ENCODE results near the gene PKIG. TPM values are rescaled to one million over a fixed set of nuclear protein-coding genes. Genes with fewer than 3 reads are reported as not detected.

The PKIG gene
- total RNA-seq, 1 experiment from 2014 or later = 27.0 TPM

- H3K4me1 ChIP-seq (ENCODE audit: insufficient read depth, low read length) = peaks cover 3% of the 10 kb centered on the region; the same call in 1 of the 2 replicates
- Mint-ChIP-seq H3K4me1 (peaks cover 12 to 18% of the 10 kb centered on the region in 2 experiments), H3K9me3 (peaks cover 2 to 4% of the 10 kb centered on the region in 2 experiments; a peak in 1 of 5 replicates), H3K36me3 (ENCODE audit: insufficient read depth in 1 of 3, low read depth in 3 of 3) (peaks cover 0 to 17% (median 12%) of the 10 kb centered on the region in 3 experiments; a peak in 6 of 7 replicates), H3K4me3 (no peak overlapping the region), H3K27me3 (ENCODE audit: low read depth) (no peaks in the 10 kb centered on the region), H3K27ac (no peak overlapping the region)
- no peak for DNase-seq
- H3K56ac ChIP-seq (ENCODE audit: insufficient read length, low read depth, low read length) = no peak overlapping the region
- no peak overlapping the region for H3K18ac ChIP-seq (ENCODE audit: insufficient read length, low read depth, low read length)
- no peaks in the 10 kb centered on the region for H3K23me2 ChIP-seq (ENCODE audit: insufficient read length, low read depth, low read length, poor library complexity, severe bottlenecking)
- no peak for TF ChIP-seq CTCF (conservative IDR thresholded peaks at IDR 0.05)
- no peak overlapping the region for H3K27ac ChIP-seq (ENCODE audit: insufficient read length, low read depth, low read length)
- H3K9me3 ChIP-seq (ENCODE audit: control insufficient read depth, low read depth, low read length) = no peaks in the 10 kb centered on the region
- no peaks in the 10 kb centered on the region for H3K79me1 ChIP-seq (ENCODE audit: insufficient read depth, low read depth, low read length, poor library complexity, severe bottlenecking)
- no peak overlapping the region for H3K14ac ChIP-seq (ENCODE audit: insufficient read depth, low read length)
- no peaks in the 10 kb centered on the region for H4K20me1 ChIP-seq (ENCODE audit: control insufficient read depth, insufficient read depth, insufficient read length)
- no peak overlapping the region for H4K8ac ChIP-seq (replicated peaks; ENCODE audit: insufficient read length, low read depth, low read length)
- H3T11ph ChIP-seq (ENCODE audit: low read length) = no peak overlapping the region
- H2AK5ac ChIP-seq (ENCODE audit: insufficient read length, low read length) = no peak overlapping the region
- H3K4ac ChIP-seq (ENCODE audit: low read depth, low read length) = no peak overlapping the region
- no peak overlapping the region for H2BK120ac ChIP-seq (ENCODE audit: low read depth, low read length, poor library complexity, severe bottlenecking)
- H3K4me2 ChIP-seq (ENCODE audit: insufficient read depth, insufficient read length, low read length) = no peak overlapping the region
- H4K5ac ChIP-seq (ENCODE audit: insufficient read length, low read depth, low read length) = no peak overlapping the region
- H3K79me2 ChIP-seq (ENCODE audit: insufficient read depth, low read length) = no peaks in the 10 kb centered on the region
- H3K23ac ChIP-seq (ENCODE audit: insufficient read length, low read depth, low read length) = no peak overlapping the region
- H2BK12ac ChIP-seq (ENCODE audit: insufficient read length, low read depth, low read length) = no peak overlapping the region
- WGBS (ENCODE audit: extremely low coverage, insufficient read length, low lambda C conversion rate) = no CpG with 5 or more reads among the region's 5 CpGs
- H2BK20ac ChIP-seq (ENCODE audit: low read depth, low read length, poor library complexity, severe bottlenecking) = no peak overlapping the region
- H3K9ac ChIP-seq (ENCODE audit: extremely low read depth, insufficient read length, low read length) = no peak overlapping the region
- H3K27me3 ChIP-seq (ENCODE audit: insufficient read depth, low read length) = no peaks in the 10 kb centered on the region
- no peak overlapping the region for H2BK15ac ChIP-seq (ENCODE audit: low read depth, low read length)
- no peak overlapping the region for H4K91ac ChIP-seq (ENCODE audit: insufficient read length, low read depth, low read length)
- H2AFZ ChIP-seq (ENCODE audit: low read length) = no peak overlapping the region
- no peak overlapping the region for H2BK5ac ChIP-seq (ENCODE audit: insufficient read length, low read length)
These were observed 54.7 kb downstream of the PKIG start for GRCh38 chr20:44637042-44637441.
